ENCODE results near the gene GABRR2. TPM values are rescaled to one million over a fixed set of nuclear protein-coding genes. Genes with fewer than 3 reads are reported as not detected.

Gene GABRR2
- 0.88 and 1.0 TPM in 2 replicates for total RNA-seq

GRCh38 chr6:89315249-89315885 is at the start of gene GABRR2:
Gene GABRR2 (minus strand): TSS chr6:89315299. CDS start chr6:89315165, 134 bp downstream.
- H3K9me3 Mint-ChIP-seq, result no peaks in the 10 kb centered on the region
- H3K27me3 Mint-ChIP-seq (ENCODE audit: insufficient read depth), result no peaks in the 10 kb centered on the region
- H3K4me1 Mint-ChIP-seq (ENCODE audit: low read depth), result no peaks in the 10 kb centered on the region
- no peak within 1 kb of the TSS for H3K27ac Mint-ChIP-seq
- intact Hi-C loops (cut with micrococcal nuclease), result no loop called here
- H3K36me3 Mint-ChIP-seq (ENCODE audit: low read depth), result peaks cover 16% of the 10 kb centered on the region
- no peak for DNase-seq (ENCODE audit: low spot score)
- H3K4me3 Mint-ChIP-seq, result no peak within 1 kb of the TSS

- H3K4me1 Mint-ChIP-seq (ENCODE audit: low read depth), result peaks cover 49% of the 10 kb centered on the region
- intact Hi-C loops (cut with micrococcal nuclease), result no loop called here
- H3K36me3 Mint-ChIP-seq (ENCODE audit: low read depth), result peaks cover 3% of the 10 kb centered on the region
- no peak for DNase-seq (ENCODE audit: low spot score)
- no peak overlapping the region for H3K4me3 Mint-ChIP-seq
- no peak overlapping the region for H3K27ac Mint-ChIP-seq
- H3K9me3 Mint-ChIP-seq, result no peaks in the 10 kb centered on the region
- H3K27me3 Mint-ChIP-seq (ENCODE audit: insufficient read depth), result peaks cover 1% of the 10 kb centered on the region
These were observed 49.5 kb upstream of the GABRR2 start for GRCh38 chr6:89364586-89364985.

DNA sequence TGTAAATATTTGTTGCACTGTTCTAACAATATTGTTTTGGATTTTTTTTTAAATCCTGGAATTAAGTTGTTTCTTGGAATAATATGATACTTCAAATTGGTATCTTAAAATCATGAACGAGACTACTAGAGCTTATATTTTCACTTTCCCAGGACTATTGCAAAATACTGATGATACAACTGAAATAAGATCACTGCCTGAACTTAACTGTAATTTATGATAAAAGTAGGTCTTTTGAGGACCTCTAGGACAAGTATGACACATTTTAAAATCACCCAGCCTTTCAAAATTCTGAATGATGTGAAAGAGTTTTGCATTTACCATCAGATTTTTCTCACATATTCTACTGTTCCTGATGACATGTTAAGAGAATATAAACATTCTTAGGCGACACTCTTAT is 46.1 kb upstream of the GABRR2 start:
- intact Hi-C loops (cut with micrococcal nuclease), result loop anchor here (2.0 kb wide), 1 partner anchor 62 kb away; no protein-coding TSS in a partner anchor
- DNase-seq (ENCODE audit: low spot score), result no peak
- H3K27ac Mint-ChIP-seq, result no peak overlapping the region
- H3K4me1 Mint-ChIP-seq (ENCODE audit: low read depth), result peaks cover 73% of the 10 kb centered on the region
- H3K36me3 Mint-ChIP-seq (ENCODE audit: low read depth), result peaks cover 3% of the 10 kb centered on the region
- H3K9me3 Mint-ChIP-seq, result no peaks in the 10 kb centered on the region
- peaks cover 1% of the 10 kb centered on the region for H3K27me3 Mint-ChIP-seq (ENCODE audit: insufficient read depth)
- H3K4me3 Mint-ChIP-seq, result no peak overlapping the region

GRCh38 chr6:89360415-89360999 is 45.4 kb upstream of the GABRR2 start:
- Mint-ChIP-seq H3K4me1 (ENCODE audit: low read depth) (peaks cover 73% of the 10 kb centered on the region), H3K27me3 (ENCODE audit: insufficient read depth) (no peaks in the 10 kb centered on the region), H3K9me3 (no peaks in the 10 kb centered on the region), H3K4me3 (peak overlapping the region; percentile 16), H3K36me3 (ENCODE audit: low read depth) (peaks cover 3% of the 10 kb centered on the region), H3K27ac (peak overlapping the region; percentile 74)
- DNase-seq (ENCODE audit: low spot score), result no peak
- intact Hi-C loops (cut with micrococcal nuclease), result loop anchor here (1.0 to 2.0 kb wide), 3 partner anchors 8 to 62 kb away; partner anchors contain the start of gene UBE2J1

GRCh38 chr6:89359561-89359960 is 44.5 kb upstream of the GABRR2 start:
- Mint-ChIP-seq H3K9me3 (no peaks in the 10 kb centered on the region), H3K4me3 (no peak overlapping the region), H3K27me3 (ENCODE audit: insufficient read depth) (no peaks in the 10 kb centered on the region), H3K4me1 (ENCODE audit: low read depth) (peaks cover 66% of the 10 kb centered on the region), H3K27ac (no peak overlapping the region), H3K36me3 (ENCODE audit: low read depth) (peaks cover 3% of the 10 kb centered on the region)
- DNase-seq (ENCODE audit: low spot score), result no peak
- intact Hi-C loops (cut with micrococcal nuclease), result loop anchor here (10.0 kb wide), 1 partner anchor 935 kb away; the partner anchor contains the start of gene BACH2

DNA sequence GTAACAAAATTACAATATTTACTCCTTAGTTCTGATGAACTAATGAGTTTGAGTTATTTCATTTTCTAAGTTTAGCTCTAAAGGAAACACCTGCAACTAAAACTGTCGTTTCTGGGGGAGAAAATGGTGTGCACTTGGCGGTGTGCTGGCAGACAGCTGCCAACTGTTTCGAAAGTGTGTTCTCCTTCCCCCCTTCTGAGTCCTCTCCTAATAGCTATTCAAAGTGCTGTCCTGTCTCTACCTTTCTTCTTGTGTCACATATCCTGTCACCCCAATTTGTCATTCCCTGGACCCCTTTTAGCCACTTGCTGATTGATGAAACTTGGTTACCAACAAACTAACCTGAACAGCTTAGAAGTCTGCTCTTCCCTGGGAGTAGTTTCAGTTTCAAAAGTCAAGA is 42.3 kb upstream of the GABRR2 start:
- intact Hi-C loops (cut with micrococcal nuclease), result loop anchor here (2.0 to 10.0 kb wide), 2 partner anchors 277 to 937 kb away; partner anchors contain the start of genes BACH2 and PNRC1
- Mint-ChIP-seq H3K4me3 (peak overlapping the region; percentile 85), H3K4me1 (ENCODE audit: low read depth) (peaks cover 71% of the 10 kb centered on the region), H3K27ac (peak overlapping the region; percentile 92), H3K36me3 (ENCODE audit: low read depth) (no peaks in the 10 kb centered on the region), H3K27me3 (ENCODE audit: insufficient read depth) (no peaks in the 10 kb centered on the region), H3K9me3 (no peaks in the 10 kb centered on the region)
- no peak for DNase-seq (ENCODE audit: low spot score)

- Mint-ChIP-seq H3K27ac (peak overlapping the region; percentile 92), H3K27me3 (ENCODE audit: insufficient read depth) (no peaks in the 10 kb centered on the region), H3K4me1 (ENCODE audit: low read depth) (peaks cover 76% of the 10 kb centered on the region), H3K36me3 (ENCODE audit: low read depth) (peaks cover 2% of the 10 kb centered on the region), H3K4me3 (peak overlapping the region; percentile 85), H3K9me3 (no peaks in the 10 kb centered on the region)
- no peak for DNase-seq (ENCODE audit: low spot score)
- intact Hi-C loops (cut with micrococcal nuclease), result loop anchor here (1.0 to 10.0 kb wide), 3 partner anchors 16 to 938 kb away; partner anchors contain the start of genes BACH2 and PNRC1
These were observed 41.6 kb upstream of the GABRR2 start for GRCh38 chr6:89356642-89357170.

- H3K9me3 Mint-ChIP-seq, result no peaks in the 10 kb centered on the region
- no peak overlapping the region for H3K4me3 Mint-ChIP-seq
- no peak overlapping the region for H3K27ac Mint-ChIP-seq
- intact Hi-C loops (cut with micrococcal nuclease), result loop anchor here (1.0 to 10.0 kb wide), 3 partner anchors 17 to 939 kb away; partner anchors contain the start of genes BACH2 and PNRC1
- no peak for DNase-seq (ENCODE audit: low spot score)
- H3K4me1 Mint-ChIP-seq (ENCODE audit: low read depth), result peaks cover 76% of the 10 kb centered on the region
- no peaks in the 10 kb centered on the region for H3K27me3 Mint-ChIP-seq (ENCODE audit: insufficient read depth)
- H3K36me3 Mint-ChIP-seq (ENCODE audit: low read depth), result peaks cover 2% of the 10 kb centered on the region
These were observed 40.6 kb upstream of the GABRR2 start for GRCh38 chr6:89355511-89356194.

DNA sequence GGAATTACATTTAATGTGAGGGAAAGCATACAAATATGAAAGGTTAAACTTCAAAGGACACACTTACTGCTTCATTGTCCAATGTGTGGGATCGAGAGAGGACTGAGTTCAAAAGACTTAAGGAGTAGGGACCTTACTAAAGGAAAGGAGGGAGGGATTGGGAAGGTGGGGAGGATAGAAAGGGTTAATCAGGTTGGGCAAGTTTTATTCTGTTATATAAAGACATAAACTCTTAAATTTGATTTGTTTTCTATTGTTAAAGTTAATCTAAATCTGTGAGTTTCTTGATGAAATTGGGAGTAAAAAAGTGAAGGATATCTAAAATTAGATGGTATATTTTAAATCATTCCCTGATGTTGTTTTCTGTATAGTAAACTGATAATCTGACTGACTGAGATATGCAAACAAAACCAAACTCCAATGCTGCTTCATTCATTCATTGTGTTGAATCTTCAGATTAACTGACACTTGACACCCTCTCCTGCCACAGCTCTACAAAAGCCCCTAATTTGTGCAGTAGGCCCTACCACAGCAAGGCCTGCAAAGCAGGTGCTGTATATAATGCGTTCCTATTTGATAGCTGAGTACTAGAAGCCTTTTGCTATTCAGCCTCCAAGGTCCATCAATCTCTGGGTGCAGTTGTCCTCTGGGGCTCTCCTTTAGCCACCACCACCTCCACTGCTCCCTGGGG is 38.7 kb upstream of the GABRR2 start:
- peak overlapping the region; percentile 77 for H3K27ac Mint-ChIP-seq
- no peaks in the 10 kb centered on the region for H3K27me3 Mint-ChIP-seq (ENCODE audit: insufficient read depth)
- H3K36me3 Mint-ChIP-seq (ENCODE audit: low read depth), result peaks cover 11% of the 10 kb centered on the region
- DNase-seq (ENCODE audit: low spot score), result no peak
- no peaks in the 10 kb centered on the region for H3K9me3 Mint-ChIP-seq
- peaks cover 80% of the 10 kb centered on the region for H3K4me1 Mint-ChIP-seq (ENCODE audit: low read depth)
- peak overlapping the region; percentile 76 for H3K4me3 Mint-ChIP-seq
- intact Hi-C loops (cut with micrococcal nuclease), result loop anchor here (5.0 to 10.0 kb wide), 4 partner anchors 72 to 941 kb away; partner anchors contain the start of genes BACH2, CASP8AP2 and LYRM2

GRCh38 chr6:89353118-89353556 is 38.0 kb upstream of the GABRR2 start:
- peak overlapping the region; percentile 76 for H3K4me3 Mint-ChIP-seq
- DNase-seq (ENCODE audit: low spot score), result no peak
- intact Hi-C loops (cut with micrococcal nuclease), result loop anchor here (5.0 to 10.0 kb wide), 4 partner anchors 71 to 942 kb away; partner anchors contain the start of genes BACH2, CASP8AP2 and LYRM2
- peaks cover 14% of the 10 kb centered on the region for H3K36me3 Mint-ChIP-seq (ENCODE audit: low read depth)
- no peaks in the 10 kb centered on the region for H3K9me3 Mint-ChIP-seq
- peaks cover 82% of the 10 kb centered on the region for H3K4me1 Mint-ChIP-seq (ENCODE audit: low read depth)
- H3K27ac Mint-ChIP-seq, result peak overlapping the region; percentile 77
- H3K27me3 Mint-ChIP-seq (ENCODE audit: insufficient read depth), result no peaks in the 10 kb centered on the region

- no peaks in the 10 kb centered on the region for H3K9me3 Mint-ChIP-seq
- H3K4me1 Mint-ChIP-seq (ENCODE audit: low read depth), result peaks cover 82% of the 10 kb centered on the region
- peaks cover 14% of the 10 kb centered on the region for H3K36me3 Mint-ChIP-seq (ENCODE audit: low read depth)
- intact Hi-C loops (cut with micrococcal nuclease), result loop anchor here (1.0 to 10.0 kb wide), 7 partner anchors 8 to 942 kb away; partner anchors contain the start of genes BACH2, CASP8AP2, LYRM2 and RNGTT
- peak within 1 kb of the TSS; percentile 96 for H3K4me3 Mint-ChIP-seq
- H3K27ac Mint-ChIP-seq, result peak within 1 kb of the TSS; percentile 96
- no peaks in the 10 kb centered on the region for H3K27me3 Mint-ChIP-seq (ENCODE audit: insufficient read depth)
- peak; percentile 75 for DNase-seq (ENCODE audit: low spot score)
These were observed 37.4 kb upstream of the GABRR2 start, which contains the start of gene UBE2J1 for GRCh38 chr6:89352278-89353117. Gene UBE2J1 (minus strand): TSS chr6:89352722. CDS start chr6:89352569, 153 bp downstream.
